ENCODE results near the gene HIPK2.

The HIPK2 gene

GRCh38 chr7:139782932-139783331 is 5.1 kb upstream of the HIPK2 start:
- no peak for DNase-seq

GRCh38 chr7:139777133-139777891 is 486 bp downstream of the HIPK2 start:
- peak; percentile 19 for DNase-seq

DNA sequence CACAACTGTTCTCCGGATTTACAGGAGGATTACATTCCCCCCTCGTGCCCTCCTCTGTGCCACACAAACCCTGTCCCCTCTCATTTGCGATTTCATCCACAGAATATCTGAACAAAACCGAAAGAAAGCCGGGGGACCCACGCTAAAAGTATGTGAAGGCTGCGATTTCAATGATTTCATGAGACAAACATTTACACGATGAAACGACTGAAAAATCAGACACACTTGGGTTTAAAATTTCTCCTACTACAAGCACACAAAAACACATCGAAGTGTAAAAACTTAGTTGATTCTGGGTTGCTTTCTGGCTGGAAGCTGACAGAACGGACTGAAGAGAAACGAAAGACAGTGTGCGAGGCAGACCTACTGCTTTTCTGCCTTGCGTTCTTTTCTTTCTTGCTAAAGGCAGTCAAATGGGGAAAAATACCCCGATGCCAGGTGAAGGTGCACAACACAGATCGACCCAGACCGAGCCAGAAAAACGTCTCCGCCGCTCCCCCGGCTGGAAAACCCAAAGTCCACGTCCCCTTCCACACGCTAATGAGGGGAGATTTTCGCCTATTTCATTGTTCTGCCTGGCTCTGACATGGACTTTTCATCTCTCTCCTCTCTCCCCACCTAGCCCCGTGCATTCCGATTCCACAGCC is 1.2 kb downstream of the HIPK2 start:
- DNase-seq: peak; percentile 77

GRCh38 chr7:139775829-139776266 is 1.9 kb downstream of the HIPK2 start:
- peak; percentile 74 for DNase-seq

DNA sequence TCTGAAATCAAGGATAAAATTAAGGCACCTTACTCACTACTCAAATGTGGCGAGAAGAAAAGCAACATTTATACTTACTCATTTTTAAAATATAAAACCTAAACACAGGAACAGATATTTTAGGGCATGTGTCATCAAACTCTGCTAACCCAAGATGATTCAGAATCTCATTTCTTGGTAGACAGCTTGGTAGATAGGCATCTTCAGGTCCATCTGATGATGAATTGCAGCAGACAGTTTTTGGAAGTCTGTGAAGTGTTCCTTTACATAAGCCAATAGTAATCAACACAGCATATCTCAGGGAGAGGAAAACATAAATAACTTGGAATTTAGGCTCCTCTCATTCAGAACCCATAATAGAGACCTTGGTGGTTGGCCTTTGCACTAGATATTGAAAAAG is 3.4 kb downstream of the HIPK2 start:
- DNase-seq: no peak

DNA sequence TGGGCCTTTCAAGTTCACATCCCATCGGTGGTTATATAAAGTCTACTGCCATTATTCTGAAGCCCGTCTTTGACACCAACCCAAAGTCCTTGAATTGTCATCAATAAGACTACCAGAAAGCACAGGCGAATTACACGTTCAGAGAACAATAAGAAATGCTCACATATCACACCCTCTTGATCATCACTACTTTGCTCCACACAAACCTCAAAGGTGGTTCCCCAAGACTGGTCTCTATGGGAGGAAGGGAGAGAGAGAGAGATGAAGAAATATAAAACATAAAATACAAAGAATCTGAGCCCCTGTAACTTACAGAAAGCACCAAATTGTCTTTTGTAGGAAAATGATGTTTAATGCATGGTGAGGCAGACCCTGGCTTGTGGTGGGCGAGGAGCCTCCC is 4.4 kb downstream of the HIPK2 start:
- DNase-seq: no peak

GRCh38 chr7:139772873-139773272 is 4.9 kb downstream of the HIPK2 start:
- no peak for DNase-seq

DNA sequence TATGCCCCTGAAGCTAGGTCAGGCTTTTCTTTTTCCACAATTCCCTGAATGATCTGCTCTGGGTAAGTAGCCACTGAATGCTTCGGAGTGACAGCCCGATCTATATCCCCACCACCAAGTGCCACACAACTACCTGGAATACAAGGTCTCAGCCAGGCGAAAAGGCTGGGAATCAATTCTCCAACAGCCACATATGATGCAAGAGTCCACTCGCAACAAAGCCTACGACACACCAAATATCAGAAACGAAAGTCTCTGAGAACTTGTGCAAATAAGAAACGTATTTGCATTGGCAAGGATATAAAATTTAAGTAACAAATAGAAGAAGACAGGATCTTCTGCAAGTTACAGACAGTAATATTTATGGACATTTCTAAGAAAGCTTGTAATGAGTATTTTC is 5.7 kb downstream of the HIPK2 start:
- DNase-seq: no peak

DNA sequence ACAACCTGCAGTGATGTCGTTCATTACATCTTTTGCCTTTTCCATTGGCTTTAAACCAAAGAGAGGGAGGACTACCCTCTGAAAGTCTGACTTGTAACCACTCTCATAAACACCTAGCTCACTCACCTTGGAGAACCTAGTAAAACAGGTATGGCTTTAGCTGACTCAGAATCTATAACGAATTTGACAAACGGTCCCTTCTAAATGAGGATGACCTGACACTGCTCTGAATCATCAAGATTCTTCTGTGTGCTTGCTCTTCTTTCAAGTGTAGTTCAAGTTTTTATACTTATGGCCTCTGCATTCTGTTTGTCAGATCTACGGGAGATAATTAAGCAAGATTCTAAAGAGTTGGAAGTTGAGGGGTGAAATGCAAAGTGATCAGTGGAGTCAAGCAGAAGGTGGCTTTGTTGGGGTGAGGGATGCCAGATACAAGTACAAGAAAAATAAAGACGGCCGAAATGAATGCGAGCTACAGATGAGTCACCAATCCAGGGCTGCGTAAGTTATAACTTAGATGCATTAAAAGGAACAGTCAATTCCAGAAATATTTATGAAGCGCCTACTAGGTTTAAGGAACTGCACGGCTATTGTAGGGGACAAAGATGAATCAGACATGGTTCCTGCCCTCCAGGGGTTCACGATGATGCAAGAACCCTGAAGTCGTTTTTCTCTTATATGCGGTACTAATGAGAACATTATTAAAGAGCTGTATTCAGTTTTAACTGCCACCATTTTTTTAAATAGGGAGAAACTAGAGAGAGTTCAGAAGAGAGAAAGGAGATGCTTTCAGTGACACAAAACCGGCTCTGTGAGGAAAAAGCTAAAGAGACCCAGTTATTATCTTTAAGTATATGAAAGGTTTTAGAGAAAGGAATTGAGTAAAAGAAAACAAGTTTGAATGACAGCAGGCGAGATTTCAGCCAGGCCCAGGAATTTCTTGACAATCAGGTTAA is 6.5 kb downstream of the HIPK2 start:
- DNase-seq: no peak

DNA sequence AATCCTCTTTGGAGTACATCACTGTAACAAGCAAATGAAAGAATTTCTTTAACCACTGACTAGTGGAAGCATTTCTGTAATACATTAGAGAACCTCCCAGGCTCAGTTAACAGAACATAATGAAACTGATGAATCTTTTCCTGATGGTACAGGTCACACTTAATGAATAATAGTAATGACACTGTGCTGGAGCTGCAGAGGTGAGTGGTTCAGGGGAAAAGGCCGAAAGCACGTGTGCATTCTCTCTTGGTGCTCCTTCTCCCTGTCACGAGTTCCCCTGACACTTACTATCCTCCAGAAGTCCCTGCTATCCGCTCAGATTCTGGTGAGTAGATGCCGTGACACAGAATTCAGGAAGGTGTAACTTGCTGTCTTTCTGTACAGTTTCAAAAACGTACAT is 8.0 kb downstream of the HIPK2 start:
- DNase-seq: no peak

DNA sequence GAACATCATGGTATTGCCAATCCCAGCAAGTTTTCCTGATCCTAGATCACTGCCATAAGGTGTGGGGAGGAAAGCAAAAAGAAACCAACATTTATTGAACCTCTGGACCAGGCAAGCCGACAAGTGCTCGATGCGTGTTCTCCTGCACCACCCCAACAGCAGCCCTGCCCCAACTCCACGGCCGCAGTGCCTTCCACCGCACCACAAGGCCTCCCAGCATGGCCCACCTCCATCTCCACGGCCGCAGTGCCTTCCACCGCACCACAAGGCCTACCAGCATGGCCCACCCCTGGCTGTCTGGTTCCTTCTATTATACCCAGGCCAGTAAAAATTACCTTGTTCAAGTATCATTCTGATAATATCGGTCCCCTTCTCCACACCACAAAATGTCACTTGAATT is 8.7 kb downstream of the HIPK2 start:
- DNase-seq: no peak

GRCh38 chr7:139768249-139768824 is 9.5 kb downstream of the HIPK2 start:
- no peak for DNase-seq

- no peak for DNase-seq
These were observed 10.2 kb downstream of the HIPK2 start for GRCh38 chr7:139767561-139767982.

DNA sequence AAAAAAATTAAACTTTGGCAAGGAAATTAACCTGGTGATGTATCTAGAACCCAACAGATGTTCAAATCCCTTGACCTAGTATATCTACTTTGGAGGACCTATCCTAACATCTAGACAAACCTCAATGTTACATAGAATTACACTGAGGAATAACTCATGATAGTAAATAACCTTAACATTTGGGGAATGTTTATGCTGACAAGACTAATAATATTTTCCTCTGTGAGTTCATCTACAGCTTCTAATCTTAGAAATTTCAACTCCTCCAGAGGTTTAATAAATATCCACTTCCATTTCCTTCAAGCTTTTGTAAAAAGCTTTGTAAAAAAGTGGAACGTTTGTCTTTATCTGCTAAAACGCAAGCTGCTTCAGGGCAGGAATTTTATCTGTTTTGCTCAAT is 12.7 kb downstream of the HIPK2 start:
- DNase-seq: no peak

GRCh38 chr7:139763330-139763729 is 14.5 kb downstream of the HIPK2 start:
- no peak for DNase-seq

DNA sequence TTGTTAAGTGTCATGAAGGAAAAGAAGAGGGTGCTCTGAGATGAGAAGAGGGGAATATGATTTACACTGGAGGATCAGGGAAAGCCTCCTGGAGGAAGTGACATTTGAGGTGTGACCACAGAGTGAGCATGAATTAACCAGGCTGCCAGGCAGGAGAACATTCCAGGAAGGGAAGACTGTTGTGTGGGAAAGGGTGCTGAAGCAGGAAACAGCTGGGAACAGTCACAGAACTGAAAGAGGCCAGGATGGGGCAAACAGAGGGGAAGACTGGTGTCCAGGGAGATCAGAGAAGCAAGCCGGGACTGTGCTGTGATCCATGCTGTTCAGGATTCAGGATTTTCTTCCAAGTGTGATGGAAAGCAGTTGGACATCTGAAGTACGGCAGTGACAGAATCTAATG is 14.9 kb downstream of the HIPK2 start:
- no peak for DNase-seq

DNA sequence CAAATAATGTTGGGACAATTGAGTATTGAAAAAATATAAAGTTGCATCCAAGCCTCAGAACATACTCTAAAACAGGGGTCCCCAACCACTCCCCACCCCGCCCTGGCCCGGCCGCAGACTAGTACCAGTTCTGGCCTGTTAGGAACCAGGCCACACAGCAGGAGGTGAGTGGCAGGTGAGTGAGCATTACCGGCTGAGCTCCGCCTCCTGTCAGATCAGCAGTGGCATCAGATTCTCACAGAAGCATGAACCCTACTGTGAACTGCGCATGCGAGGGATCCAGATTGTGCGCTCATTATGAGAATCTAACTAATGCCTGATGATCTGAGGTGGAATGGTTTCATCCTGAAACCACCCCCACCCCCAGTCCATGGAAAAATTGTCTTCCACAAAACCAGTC is 19.4 kb downstream of the HIPK2 start:
- DNase-seq: no peak

DNA sequence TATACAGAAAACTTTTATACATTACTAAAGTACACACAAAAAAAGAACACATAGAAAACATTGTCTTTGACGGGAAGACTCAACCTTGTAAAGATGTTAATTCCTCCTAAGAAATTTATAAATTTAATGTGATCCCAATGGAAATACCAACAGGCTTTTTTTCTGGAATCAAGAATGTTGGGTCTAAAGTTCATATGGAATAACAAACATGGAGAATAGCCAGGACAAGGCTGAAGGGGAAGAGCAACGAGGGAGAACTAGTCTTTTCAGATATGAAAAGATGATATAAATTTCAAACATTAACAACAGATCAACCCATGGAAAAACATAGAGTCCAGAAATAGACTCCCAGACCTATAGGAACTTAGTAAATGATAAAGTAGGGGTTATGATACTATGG is 19.8 kb downstream of the HIPK2 start:
- DNase-seq: no peak

GRCh38 chr7:139753693-139754111 is 24.1 kb downstream of the HIPK2 start:
- DNase-seq: peak; percentile 84

DNA sequence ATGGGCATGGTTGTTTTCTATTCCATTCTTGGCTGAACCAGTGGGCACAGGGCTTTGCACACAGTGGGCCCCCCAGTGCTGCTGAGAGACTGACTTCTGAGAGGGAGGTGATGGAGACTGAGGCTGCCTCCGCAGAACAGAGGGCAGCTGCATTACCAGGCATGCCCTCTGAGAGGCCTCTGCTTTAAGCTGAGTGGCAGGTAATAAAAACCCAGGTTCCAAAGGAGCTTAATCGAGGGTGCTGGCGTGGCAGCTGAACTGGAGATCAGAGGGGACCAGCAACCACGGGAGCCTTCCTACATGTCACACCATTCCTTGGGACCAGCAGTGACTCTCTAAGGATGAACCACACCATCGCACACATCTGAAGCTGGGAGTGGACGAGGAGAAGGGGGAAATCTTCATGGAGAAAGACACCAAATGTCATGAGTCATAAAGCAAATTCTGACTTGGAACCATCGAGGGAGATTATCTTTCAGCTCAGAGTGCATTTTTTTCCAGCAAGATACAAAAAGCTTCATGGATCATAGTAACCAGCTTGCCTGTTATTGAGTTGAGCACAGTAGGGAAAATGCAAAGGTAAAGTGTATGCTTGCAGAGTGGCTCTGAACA is 24.6 kb downstream of the HIPK2 start:
- DNase-seq: peak; percentile 48

GRCh38 chr7:139752604-139753003 is 25.2 kb downstream of the HIPK2 start:
- DNase-seq: no peak

DNA sequence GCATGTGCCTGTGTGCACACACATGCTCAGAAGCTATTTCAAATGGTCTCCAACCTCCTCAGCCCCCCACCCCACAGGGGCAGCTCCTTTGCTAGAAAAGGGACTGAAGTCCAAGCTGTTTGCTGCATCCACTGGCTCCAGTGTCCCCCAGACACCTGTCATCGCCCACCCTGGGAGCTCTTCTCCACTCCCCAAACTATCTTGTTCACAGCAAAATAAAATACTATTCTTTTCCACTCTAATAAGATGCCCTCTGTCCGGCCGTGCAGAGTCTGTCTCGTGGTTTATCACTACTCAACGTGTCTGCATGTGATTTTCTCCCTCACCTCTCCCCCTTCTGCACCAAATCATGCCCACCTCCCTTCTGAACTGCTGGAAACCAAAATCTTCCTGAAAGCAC is 25.6 kb downstream of the HIPK2 start:
- no peak for DNase-seq

Measured in NCI-H1092 treated with DMSO at 0.1 percent for 48 hours (cell line).